DOHH2 (cell line): ENCODE measurements around the gene KCNS1.
A peak's percentile ranks its signal among the peaks of the same experiment; 100 is the strongest.

ENCODE experiments used
- H3F3A ChIP-seq: fragments of 200-600 bp; sonication (generic), shearing (Covaris generic); 2 replicates; pipeline ENCODE4 v1.6.0; 2016; ENCODE audit warnings: antibody characterized with exemption, mild to moderate bottlenecking; ENCODE audit not compliant: control insufficient read depth, insufficient read depth
- H3K27ac ChIP-seq: fragments of 200-600 bp; sonication (generic); 2 replicates; pipeline ENCODE4 v1.5.1; 2014; ENCODE audit warnings: low read depth, mild to moderate bottlenecking, low read length, moderate library complexity
- H3K27me3 ChIP-seq: fragments of 200-600 bp; sonication (generic); 2 replicates; pipeline ENCODE4 v1.6.1; 2014; ENCODE audit warnings: mild to moderate bottlenecking, low read length, mixed read lengths; ENCODE audit not compliant: control insufficient read depth
- H3K36me3 ChIP-seq: fragments of 200-600 bp; sonication (generic); 2 replicates; pipeline ENCODE4 v1.6.1; 2014; ENCODE audit warnings: mild to moderate bottlenecking, low read length, moderate library complexity, mixed read lengths; ENCODE audit not compliant: control insufficient read depth
- H3K4me1 ChIP-seq: fragments of 200-600 bp; sonication (generic); 2 replicates; pipeline ENCODE4 v1.6.1; 2014; ENCODE audit warnings: mild to moderate bottlenecking, low read length, mixed read lengths; ENCODE audit not compliant: control insufficient read depth
- H3K4me2 ChIP-seq: fragments of 200-600 bp; sonication (generic); 2 replicates; pipeline ENCODE4 v1.6.0; 2014; ENCODE audit warnings: mild to moderate bottlenecking, low read length, moderate library complexity
- H3K4me3 ChIP-seq: fragments of 200-600 bp; sonication (generic); 2 replicates; pipeline ENCODE4 v1.5.1; 2014; ENCODE audit warnings: mild to moderate bottlenecking, low read length, mixed read lengths
- H3K79me2 ChIP-seq: fragments of 200-600 bp; sonication (generic); 2 replicates; pipeline ENCODE4 v1.6.1; 2014; ENCODE audit warnings: mild to moderate bottlenecking, low read length, mixed read lengths; ENCODE audit not compliant: control insufficient read depth
- H3K9me2 ChIP-seq: fragments of 200-600 bp; sonication (generic); replicated peaks from 2 replicates; pipeline ENCODE4 v1.6.1; 2014; ENCODE audit warnings: mild to moderate bottlenecking, low read length, mixed read lengths; ENCODE audit not compliant: control insufficient read depth
- H3K9me3 ChIP-seq: fragments of 200-600 bp; sonication (generic); 2 replicates; pipeline ENCODE4 v1.6.1; 2014; ENCODE audit warnings: antibody characterized with exemption, low read length, mixed read lengths; ENCODE audit not compliant: control insufficient read depth, insufficient read depth
- H4K20me1 ChIP-seq: fragments of 200-600 bp; sonication (generic); 2 replicates; pipeline ENCODE4 v1.6.0; 2014; ENCODE audit warnings: low read depth, mild to moderate bottlenecking, antibody characterized with exemption, low read length, moderate library complexity; ENCODE audit not compliant: control insufficient read depth, insufficient read depth
- CTCF ChIP-seq: fragments of 200-600 bp; sonication (generic); IDR thresholded peaks from one replicate; pipeline ENCODE4 v1.5.1; 2014; ENCODE audit warnings: antibody characterized with exemption, mild to moderate bottlenecking, low read depth, low read length; ENCODE audit not compliant: poor library complexity, severe bottlenecking
- EZH2phosphoT487 ChIP-seq: fragments of 200-600 bp; sonication (generic); IDR thresholded peaks from 2 replicates; pipeline ENCODE4 v1.6.1; 2017; ENCODE audit warnings: borderline replicate concordance, mild to moderate bottlenecking, antibody characterized with exemption, low read length, moderate library complexity, mixed read lengths

KCNS1 gene

GRCh38 chr20:45087814-45088213 is 13.1 kb downstream of the KCNS1 start:
- Histone ChIP-seq H3K27me3 (no peaks in the 10 kb centered on the region), H3K36me3 (peaks cover 39% of the 10 kb centered on the region), H4K20me1 (no peaks in the 10 kb centered on the region), H3K4me1 (peaks cover 40% of the 10 kb centered on the region), H3K9me3 (no peaks in the 10 kb centered on the region), H3F3A (no peaks in the 10 kb centered on the region), H3K27ac (no peak overlapping the region), H3K4me3 (no peak overlapping the region), H3K4me2 (no peak overlapping the region; the same call in 1 of the 2 replicates), H3K9me2 (no peaks in the 10 kb centered on the region), H3K79me2 (no peaks in the 10 kb centered on the region)
- no peak for TF ChIP-seq EZH2phosphoT487
- TF ChIP-seq CTCF = no peak

- H3K9me3 ChIP-seq = no peaks in the 10 kb centered on the region
- peaks cover 35% of the 10 kb centered on the region for H3K4me1 ChIP-seq
- peak overlapping the region; percentile 23 for H3K4me2 ChIP-seq
- TF ChIP-seq CTCF = no peak
- no peak for TF ChIP-seq EZH2phosphoT487
- no peaks in the 10 kb centered on the region for H3K79me2 ChIP-seq
- no peaks in the 10 kb centered on the region for H4K20me1 ChIP-seq
- H3K27ac ChIP-seq = peak overlapping the region; percentile 6; the same call in 1 of the 2 replicates
- peaks cover 45% of the 10 kb centered on the region for H3K36me3 ChIP-seq
- no peaks in the 10 kb centered on the region for H3K27me3 ChIP-seq
- H3F3A ChIP-seq = no peaks in the 10 kb centered on the region
- no peaks in the 10 kb centered on the region for H3K9me2 ChIP-seq
- no peak overlapping the region for H3K4me3 ChIP-seq
Observed at GRCh38 chr20:45087097-45087790, 13.7 kb downstream of the KCNS1 start.

- Histone ChIP-seq H3K9me3 (no peaks in the 10 kb centered on the region; the same call in 1 of the 2 replicates), H3K4me2 (no peak overlapping the region), H3K9me2 (no peaks in the 10 kb centered on the region), H3K79me2 (no peaks in the 10 kb centered on the region), H4K20me1 (no peaks in the 10 kb centered on the region), H3F3A (no peaks in the 10 kb centered on the region; the same call in 1 of the 2 replicates), H3K27ac (no peak overlapping the region), H3K4me3 (no peak overlapping the region), H3K27me3 (no peaks in the 10 kb centered on the region), H3K36me3 (peaks cover 55% of the 10 kb centered on the region), H3K4me1 (peaks cover 22% of the 10 kb centered on the region)
- TF ChIP-seq CTCF (peak; percentile 16), EZH2phosphoT487 (no peak)
Observed at GRCh38 chr20:45085867-45086266, 15.1 kb downstream of the KCNS1 start.
